GM04504 (cell line): Measurements from ENCODE around the gene C13orf46.
"Not testable (repeated sequence)": the region's sequence is repeated elsewhere in the genome, so short reads cannot be mapped to it uniquely, and the experiment has no call there.

Experiments
- DNase-seq: peaks from one replicate; pipeline ENCODE4 v3.0.0-alpha.2; 2012; ENCODE audit warnings: low read depth

Gene C13orf46

DNA sequence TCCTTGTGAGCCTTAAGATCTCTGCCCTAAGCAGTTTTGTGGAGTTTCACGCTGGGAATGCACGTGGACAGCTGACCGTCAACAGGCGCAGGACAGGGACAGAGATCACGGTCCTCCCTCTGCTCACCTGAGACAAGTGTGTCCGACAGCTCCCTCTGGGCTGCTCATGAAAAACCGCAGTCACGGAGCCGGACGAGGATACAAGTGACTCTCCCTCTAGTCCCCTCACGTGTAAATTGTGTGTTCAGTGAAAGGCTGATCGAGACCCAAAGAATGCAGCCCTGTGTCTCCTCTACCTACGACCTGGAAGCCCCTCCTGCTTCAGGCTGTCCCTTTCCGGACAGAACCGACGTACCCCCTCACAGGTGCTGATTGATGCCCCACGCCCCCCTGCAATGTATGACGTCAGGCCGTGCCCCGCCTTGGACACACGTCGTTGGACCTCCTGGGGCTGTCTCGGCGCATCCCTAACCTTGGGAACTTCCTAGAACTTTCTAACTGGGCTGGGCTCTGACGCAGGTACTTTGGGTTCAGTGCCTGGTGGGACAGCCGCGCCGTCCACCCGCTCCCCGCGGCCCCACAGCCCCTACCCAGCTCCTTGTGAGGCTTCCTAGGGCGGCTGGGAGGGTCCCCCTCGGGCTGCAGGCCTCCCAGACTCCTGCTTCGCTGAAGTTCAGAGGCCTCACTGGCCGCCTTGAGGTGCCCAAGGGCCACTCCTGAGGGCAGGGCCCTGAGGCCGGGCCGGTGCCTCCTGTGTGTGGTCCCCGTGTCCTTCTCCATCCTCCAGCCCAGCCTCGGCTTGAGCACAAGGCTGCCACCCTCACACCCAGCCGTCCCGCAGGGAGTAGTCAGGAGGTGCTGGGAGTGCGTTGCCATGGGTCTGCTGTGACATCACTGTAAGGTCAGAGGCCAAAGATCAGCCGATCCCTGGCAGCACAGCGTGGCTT lies at the start of gene C13orf46:
TSS of gene C13orf46 (minus strand) at position 859 of the 947 bp plus-strand sequence. CDS start at position 780, 79 bp downstream.
- no peak for DNase-seq

DNA sequence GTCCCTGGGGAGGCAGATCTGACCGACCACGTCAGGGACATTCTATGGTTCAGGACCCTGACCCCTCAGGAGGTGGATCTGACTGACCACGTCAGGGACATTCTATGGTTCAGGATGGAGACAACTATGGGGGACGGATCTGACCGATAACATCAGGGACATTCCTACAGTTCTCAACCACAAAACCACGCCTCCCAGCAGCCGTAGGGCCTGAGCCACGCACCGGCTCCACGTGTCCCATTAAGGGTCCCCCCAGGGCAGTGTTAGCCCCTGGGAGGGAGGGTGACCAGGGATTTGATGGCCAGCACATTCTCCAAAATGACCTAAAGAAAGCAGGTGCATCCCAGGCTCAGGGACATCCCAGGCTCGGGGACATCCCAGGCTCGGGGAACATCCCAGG lies 49.0 kb upstream of the C13orf46 start:
- no peak for DNase-seq

GRCh38 chr13:114022309-114022669 lies 48.4 kb upstream of the C13orf46 start:
- DNase-seq = no peak

GRCh38 chr13:114021464-114022308 lies 47.8 kb upstream of the C13orf46 start:
- DNase-seq = no peak

DNA sequence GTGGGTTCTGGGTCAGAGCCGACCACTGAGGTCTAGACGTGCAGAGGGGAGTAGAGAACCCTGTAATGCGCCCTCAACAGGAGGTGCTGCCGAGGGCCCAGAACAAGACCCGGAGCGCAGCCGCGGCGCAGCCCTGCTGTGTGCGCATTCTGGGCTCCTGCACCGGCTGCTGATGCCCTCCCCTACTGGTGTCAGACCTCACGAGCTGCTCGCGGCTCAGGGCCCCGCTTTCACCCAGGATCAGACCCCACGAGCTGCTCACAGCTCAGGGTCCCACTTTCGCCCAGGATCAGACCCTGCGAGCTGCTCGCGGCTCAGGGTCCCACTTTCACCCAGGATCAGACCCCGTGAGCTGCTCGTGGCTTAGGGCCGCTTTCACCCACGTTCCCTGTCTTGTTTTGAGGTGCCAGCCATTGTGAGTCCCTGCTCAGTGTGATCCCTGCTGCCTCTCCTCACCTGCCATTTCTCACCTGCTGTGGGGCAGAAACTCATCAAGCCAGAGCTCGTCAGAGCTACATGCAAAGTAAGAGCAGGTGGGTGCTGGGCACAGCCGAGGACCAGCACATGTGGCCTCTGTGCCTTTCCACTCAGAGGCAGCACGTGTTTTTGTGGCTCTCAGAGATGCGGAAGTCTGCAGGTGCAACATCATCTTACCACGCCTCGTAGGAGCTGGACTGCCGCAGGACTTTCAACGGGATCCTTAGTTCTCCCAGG lies 47.0 kb upstream of the C13orf46 start:
- DNase-seq = no peak

GRCh38 chr13:114020134-114020533 lies 46.3 kb upstream of the C13orf46 start:
- not testable (repeated sequence) for DNase-seq

DNA sequence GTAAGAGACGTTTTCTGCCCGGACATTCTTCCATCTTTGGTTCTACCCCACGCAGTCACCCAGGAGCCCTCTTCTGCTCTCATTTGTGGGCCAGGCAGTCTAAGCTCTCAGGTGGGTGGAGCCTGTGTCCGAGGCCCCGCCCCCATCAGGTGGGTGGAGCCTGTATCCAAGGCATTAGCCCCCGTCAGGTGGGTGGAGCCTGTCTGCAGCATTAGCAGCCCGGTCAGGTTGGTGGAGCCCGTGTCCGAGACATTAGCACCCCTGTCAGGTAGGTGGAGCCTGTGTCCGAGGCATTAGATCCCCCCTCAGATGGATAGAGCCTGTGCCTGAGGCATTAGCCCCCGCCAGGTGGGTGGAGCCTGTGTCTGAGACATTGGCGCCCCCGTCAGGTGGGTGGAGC lies 45.5 kb upstream of the C13orf46 start:
- DNase-seq = no peak

DNA sequence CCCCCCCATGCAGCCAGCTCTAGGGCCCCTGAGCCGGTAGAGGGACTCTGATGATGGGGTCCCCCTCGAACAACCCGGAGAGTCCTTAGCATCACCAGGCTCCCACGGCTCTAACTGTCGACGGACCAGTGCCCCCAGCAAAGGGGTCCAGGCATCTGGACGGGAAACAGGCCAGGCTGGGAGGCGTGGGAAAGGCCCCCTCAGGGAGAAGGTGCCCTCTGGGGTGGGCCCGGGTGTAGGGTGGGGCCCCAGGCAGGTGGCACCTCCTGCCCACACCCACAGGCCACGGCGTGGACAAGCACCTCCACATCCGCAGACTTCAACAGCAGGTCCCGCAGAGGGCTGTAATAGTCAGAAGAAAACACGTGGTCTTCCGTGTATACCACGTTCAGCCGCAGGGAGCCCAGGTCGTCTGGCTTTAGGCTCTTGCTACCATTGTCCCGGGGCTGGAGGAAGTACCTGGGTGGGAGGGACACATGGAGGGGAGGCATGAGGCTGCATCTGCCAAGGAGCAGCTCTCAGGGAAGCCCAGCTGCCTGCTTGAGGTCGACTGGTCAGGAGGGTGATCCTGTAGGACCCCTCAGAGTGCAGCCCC lies 44.7 kb upstream of the C13orf46 start:
- DNase-seq = no peak

DNA sequence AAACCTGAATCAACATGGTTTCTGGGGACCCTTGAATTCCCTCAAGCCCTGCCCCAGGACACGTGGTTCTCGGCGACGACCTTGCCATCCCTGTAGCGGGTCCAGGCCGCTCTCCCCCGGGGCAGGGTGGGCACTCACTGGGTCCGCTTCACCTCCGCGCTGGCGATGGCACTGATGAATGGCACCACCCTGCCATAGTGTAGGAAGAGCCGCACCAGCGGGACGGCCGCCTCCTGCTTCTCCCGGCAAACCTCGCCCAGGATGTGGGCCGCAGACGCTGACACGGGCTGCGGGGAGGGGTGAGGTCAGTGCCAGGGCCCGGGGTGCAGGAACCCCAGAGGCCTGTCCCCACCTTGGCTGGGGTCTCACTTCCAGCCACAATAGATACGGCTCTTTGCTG lies 44.1 kb upstream of the C13orf46 start:
- no peak for DNase-seq

DNA sequence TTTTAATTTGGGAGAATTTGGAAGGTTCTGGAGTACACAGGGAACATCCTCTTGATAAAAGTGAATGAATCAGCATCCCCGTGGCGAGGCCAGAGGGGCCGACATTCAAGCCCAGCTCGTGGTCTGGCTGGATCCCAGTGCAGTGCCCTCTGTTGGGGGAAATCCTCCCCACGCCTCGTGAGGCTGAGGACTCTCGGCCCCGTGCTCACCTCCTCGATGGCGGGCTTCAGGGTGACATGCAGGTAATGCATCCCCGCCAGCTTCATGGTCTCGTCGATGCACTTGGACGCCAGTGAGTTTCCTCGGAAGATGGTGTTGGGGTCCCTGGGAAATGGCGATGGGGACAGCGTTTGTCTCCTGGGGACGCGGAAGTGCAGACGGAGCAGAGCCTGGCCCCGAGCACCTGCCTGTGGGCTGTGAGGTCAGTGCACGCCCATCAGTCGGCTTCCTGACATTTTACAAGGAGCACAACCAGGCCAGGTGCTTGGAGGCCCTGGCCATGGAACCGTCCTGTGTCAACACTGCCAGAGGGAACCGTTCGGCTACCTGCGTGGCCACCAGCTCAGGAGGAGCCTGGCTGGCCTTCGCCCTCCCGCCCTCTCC lies 43.3 kb upstream of the C13orf46 start:
- DNase-seq = no peak

DNA sequence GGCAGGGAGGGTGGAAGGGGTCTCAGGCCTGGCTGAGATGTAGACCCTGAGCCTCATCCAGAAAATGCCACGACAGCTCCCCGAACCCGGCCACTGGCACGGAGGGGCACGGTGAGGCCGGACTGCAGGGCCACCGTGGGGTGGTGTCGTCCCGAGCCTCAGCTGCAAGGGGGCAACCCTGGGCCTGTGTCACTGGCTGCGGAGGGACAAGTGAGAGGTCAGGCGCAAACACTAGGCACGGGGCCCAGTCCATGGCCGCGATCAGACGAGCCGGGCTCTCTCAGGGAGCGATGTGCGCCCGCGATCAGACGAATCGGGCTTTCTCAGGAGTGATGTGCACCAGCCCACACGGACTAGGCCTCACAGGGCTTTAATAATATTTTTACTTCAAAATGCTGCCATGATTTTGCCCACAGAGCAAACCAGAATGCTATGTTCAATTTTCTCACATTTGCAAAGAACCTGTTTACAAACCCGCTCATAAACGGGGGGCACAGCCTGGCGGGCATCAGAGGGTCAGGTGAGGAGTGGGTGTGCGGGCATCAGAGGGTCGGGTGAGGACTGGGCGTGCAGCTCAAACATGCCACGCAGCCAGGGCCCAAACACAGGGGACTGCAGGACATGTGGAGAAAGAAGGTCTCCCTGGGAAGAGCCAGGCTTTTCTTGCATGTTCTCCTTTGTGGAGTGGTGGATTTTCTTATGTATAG lies 42.6 kb upstream of the C13orf46 start:
- no peak for DNase-seq

DNA sequence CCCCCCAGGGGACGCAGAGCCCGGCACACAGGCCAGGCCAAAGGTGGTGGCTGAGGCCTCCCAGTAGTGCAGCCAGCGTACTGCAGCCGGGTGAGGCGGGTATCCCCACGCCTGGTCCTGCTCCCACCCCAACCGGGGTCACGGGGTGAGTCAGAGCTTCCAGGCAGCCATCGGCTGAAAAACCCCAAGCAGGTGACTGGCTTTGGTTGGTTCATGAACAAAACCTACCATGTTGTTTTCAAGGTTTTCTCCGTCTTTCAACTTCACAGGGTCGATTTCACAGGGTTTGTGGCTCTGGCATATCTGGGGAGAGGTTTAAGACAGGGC lies 42.1 kb upstream of the C13orf46 start:
- no peak for DNase-seq

DNA sequence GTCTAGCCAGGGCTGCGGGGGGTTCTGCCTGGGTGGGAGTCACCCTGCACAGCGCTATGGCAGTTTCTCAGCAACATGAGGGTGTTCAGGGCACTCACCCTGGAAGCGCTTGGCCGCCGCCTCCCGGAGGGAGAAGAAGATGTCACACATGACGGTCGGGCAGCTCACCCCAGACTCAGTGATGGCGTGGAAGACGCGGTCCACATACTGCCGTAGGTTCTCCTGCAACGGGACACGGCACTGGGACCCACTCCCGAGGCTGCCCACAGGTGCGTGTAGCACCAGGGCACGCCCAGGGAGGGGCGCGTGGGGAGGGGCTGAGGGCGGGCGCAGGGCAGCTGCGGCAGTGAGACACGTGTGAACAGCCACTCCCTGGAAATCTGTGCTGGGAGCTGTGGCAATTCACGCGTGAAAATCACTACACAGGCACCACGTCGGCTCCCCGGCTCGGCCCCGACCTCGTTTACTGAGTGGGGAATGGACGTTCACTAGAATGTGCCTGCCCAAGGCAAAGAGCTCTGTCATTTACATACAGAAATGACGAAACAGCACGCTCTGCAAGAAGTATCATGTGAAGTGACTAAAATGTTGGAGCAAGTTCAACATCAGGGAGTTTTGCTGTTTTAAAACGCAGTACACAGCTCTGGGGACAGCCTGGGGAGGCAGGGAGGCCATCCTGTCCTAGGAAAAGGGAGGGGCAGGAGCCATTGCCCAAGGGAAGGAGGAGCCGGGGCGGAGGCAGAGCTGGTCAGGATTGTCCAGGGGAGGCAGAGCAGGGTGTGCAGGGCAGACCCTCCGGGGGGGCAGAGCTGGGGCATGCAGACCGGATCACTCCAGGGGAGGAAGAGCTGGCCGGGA lies 41.5 kb upstream of the C13orf46 start:
- DNase-seq = no peak

DNA sequence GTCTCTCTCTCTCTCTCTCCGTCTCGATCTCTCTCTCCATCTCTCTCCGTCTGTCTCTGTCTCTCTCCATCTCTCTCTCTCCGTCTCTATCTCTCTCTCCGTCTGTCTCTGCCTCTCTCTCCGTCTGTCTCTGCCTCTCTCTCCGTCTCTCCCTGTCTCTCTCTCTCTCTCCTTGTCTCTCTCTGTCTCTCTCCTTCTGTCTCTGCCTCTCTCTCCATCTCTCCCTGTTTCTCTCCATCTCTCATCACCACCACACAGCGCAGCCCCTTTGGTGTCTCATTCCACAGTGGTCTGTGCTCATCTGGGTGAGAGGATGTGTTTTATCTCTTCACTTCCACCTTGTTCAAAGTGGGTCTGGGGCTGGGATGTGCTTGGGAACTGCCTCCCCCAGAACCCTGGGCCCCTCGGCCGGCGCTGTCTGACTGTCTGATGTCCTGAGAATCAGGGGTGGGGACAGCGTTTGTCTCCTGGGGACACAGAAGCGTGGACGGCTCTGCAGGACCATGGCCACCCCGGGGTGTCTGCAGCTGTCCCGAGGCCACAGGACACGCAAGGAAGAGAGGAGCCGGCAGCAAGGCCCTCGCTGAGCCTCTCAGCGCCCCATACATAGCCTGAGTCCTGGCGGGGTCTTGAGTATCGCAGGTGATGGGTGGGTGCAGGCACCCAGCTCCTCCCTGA lies 40.2 kb upstream of the C13orf46 start:
- DNase-seq = no peak

GRCh38 chr13:114013336-114013735 lies 39.5 kb upstream of the C13orf46 start:
- no peak for DNase-seq

- DNase-seq = no peak
Measured at GRCh38 chr13:114012921-114013320, 39.0 kb upstream of the C13orf46 start.

DNA sequence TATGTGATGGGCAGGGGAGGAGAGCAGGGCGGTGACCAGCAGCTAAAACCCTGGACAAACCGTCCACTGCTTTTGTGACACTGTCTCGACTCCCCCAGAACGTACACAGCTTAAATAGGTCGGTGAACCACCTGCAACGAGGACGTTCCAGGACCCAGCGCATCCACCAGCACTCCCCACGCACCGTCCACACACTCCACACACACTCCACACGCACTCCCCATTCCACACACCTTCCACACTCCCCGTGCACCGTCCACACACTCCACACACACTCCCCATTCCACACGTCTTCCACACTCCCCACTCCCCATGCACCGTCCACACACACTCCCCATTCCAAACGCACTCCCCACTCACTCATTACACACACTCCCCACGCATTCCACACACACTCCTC lies 38.3 kb upstream of the C13orf46 start:
- DNase-seq = no peak

DNA sequence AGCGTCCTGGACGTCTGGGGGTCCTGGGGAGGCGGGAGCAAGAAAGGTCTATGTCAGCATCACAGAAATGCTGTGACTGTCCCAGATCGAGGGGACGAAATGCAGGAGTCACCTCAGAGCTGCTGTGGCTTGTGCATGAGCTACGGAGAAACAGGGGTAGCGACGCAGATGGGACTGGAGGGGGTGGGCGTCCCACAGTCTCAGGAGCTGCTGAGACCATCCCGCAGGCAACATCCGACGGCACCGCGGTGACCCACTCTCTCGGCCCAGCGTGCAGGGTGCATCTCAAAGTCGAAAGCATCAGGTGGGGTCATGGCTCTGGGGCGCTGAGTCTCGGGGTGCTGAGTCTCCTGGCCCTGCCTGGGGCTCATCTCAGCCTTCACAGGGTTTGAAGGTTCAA lies 37.4 kb upstream of the C13orf46 start:
- DNase-seq = no peak

DNA sequence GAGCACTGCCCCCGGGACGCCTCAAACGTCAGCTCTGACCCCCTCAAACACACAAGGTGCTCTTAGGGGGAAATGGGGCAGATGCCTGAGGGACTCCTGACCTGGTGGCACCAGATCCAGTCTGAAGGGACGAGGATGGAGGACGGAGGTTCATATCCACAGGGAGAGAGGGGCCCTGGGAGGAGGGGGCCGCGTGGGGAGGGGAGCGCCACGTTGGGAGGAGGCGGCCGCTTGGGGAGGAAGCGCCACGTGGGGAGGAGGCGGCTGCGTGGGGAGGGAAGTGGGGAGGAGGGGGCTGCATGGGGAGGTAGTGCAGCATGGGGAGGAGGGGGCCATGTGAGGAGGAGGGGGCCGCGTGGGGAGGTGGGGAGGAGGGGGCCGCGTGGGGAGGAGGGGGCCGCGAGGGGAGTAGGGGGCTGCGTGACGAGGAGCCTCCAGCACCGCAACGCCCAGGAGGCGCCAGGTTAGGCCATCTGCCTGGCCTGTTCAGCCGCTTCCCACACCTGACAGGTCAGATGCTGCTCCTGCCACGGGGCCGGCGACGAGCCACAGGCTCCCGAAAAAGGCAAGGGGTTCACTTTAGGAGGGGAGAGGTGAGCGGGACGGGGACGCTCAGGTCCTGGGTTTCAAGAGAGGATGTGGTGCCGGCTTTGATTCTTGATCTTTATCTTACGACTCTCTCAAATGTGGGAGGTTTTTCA lies 36.7 kb upstream of the C13orf46 start:
- DNase-seq = no peak
